H1 (cell line): Measurements from ENCODE around the gene PPP2R3B. TPM values are rescaled to one million over a fixed set of nuclear protein-coding genes. Genes with fewer than 3 reads are reported as not detected.

ENCODE experiments used
- polyA plus RNA-seq, 7 experiments: library from polyadenylated mRNA; depleted of rRNA in 3 of 7; stranded (reverse) in 5 of 7; unstranded in 2 of 7; fragments of >200 nt in 5 of 7; fragments of 200-250 nt in 2 of 7; gene quantifications; 1 replicate in 5 of 7; 2 replicates in 1 of 7; 4 replicates in 1 of 7; pipeline versions ENCODE4 v1.2.1 to v1.2.3, GENCODE V29; 2011 to 2013; ENCODE audit warnings: missing spikeins in 2 of 7, mixed read lengths in 2 of 7
- small RNA-seq: library from polyadenylated mRNA; stranded (forward); fragments of <200 nt; extraction: miRNeasy Mini kit (QIAGEN cat#:217004); gene quantifications from one replicate; pipeline ENCODE3, GENCODE V24; 2013; ENCODE audit not compliant: insufficient read depth
- total RNA-seq: library from RNA; stranded (reverse); fragmentation: NEBNext Ultra II Directional; extraction: Animal tissue kit (Norgen Biotek cat#: 25700); gene quantifications from 2 replicates; pipeline ENCODE4 v1.2.1, GENCODE V29; 2021

Gene PPP2R3B
- total and polyA plus RNA-seq, 2 of the 8 experiments (the other 6 are each of a cell fraction or from before 2014, with no cell fraction given), result 47.6 to 86.7 TPM

Small RNA genes within 50 kb of the gene (small RNA-seq; reads per million reads assigned to genes)
- not detected for gene RF00017

Other genes starting within 250 kb of the PPP2R3B start
- gene PLCXD1, start 105.5 kb downstream of the PPP2R3B start, total RNA-seq, result 124 and 128 TPM in 2 replicates
- gene PLCXD1, start 105.5 kb downstream of the PPP2R3B start, polyA plus RNA-seq (2011; rRNA removed), result 93.6 and 134 TPM in 2 replicates
- 55.4 and 57.1 TPM in 2 replicates for gene GTPBP6, start 68.1 kb downstream of the PPP2R3B start, total RNA-seq
- gene GTPBP6, start 68.1 kb downstream of the PPP2R3B start, polyA plus RNA-seq (2011; rRNA removed), result 33.9 and 59.0 TPM in 2 replicates
- 0.15 TPM in 1 of 2 replicates, not detected in the other for gene SHOX, start 243.9 kb upstream of the PPP2R3B start, total RNA-seq
- 0.05 and 0.06 TPM in 2 replicates for gene SHOX, start 243.9 kb upstream of the PPP2R3B start, polyA plus RNA-seq (2011; rRNA removed)